GM18508 (cell line): ENCODE results near the gene PKLR.

Source experiments
- ATAC-seq: cut with Tn5 transposase; IDR thresholded peaks from one replicate; pipeline ENCODE4 v1.9.1; 2021; ENCODE audit warnings: moderate number of reproducible peaks; ENCODE audit not compliant: insufficient read depth, unreplicated experiment

PKLR gene

DNA sequence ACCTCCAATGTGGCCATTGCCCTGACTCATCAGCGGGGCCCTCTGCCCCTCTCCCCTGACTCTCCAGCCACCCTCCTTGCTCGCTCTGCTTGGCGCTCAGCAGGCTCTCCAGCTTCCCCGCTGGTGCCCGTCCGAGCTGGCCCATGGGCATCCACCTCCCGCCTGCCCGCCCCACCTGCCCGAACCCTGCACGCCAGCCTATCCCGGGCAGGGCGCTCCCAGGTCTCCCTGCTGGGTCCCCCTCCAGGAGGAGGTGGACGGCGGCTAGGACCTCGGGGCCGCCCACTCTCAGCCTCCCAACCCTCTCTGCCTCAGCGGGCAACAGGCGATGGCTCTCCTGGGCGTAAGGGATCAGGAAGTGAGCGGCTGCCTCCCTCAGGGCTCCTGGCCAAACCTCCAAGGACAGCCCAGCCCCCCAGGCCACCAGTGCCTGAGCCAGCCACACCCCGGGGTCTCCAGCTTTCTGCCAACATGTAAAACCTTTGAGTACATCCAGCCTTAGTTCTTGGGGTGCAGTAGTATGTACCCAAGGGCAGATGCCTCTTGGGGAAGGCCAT is 13.2 kb downstream of the PKLR start:
- ATAC-seq, result no peak

DNA sequence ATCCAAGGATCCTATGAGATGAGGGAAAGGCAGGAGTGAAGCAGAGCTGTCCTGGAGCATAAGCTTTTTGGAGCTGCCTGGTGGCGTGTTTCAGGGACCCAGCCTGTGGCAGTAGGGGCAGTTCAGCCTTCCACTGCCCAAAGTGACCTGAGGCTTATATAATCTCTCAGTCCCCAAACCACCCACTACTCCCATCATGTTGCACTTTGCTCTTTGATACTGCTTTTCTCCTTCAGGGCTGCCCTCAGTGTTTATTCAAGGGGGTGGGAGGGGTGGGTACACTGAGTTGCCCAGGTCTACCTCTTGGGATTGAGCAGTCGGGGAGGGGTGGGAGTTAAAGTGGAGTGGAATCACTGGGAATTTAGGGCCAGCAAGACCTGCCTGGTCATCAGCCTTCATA is 14.7 kb downstream of the PKLR start:
- no peak for ATAC-seq

DNA sequence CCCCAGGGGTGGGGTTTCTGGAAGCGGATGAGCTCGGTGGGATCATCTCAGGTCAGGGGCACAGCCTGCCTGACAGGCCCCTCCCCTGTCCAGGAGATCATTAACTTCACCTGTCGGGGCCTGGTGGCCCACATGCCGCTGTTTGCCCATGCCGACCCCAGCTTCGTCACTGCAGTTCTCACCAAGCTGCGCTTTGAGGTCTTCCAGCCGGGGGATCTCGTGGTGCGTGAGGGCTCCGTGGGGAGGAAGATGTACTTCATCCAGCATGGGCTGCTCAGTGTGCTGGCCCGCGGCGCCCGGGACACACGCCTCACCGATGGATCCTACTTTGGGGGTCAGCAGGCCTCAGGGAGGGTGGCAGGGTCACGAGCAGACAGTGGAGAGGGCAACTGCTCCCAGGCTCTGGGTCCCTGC is 15.6 kb downstream of the PKLR start:
- no peak for ATAC-seq

DNA sequence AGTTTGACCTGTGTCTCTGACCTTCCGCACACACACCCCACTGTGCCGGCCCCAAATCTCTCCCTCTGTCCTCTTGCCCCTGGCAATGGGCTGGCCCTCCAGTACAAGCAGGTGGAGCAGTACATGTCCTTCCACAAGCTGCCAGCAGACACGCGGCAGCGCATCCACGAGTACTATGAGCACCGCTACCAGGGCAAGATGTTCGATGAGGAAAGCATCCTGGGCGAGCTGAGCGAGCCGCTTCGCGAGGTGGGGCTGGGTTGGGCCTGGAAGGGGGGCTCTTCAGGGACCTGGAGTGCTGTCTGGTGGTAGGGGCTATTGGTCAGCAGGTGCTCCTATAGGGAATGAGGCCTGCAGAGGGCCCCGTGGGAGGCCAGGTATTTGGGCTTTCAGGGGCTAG is 16.2 kb downstream of the PKLR start:
- no peak for ATAC-seq

DNA sequence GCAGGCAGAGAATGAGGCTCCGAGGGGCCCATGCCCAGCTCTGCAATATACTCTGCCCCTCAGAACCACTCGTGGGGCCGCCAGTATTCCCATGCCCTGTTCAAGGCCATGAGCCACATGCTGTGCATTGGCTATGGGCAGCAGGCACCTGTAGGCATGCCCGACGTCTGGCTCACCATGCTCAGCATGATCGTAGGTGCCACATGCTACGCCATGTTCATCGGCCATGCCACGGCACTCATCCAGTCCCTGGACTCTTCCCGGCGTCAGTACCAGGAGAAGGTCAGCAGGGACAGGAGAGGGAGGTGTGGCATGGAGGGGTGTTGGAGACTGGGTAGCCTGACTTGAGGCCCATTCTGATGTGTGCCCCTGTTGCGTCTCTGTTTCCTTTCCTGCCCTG is 16.8 kb downstream of the PKLR start:
- no peak for ATAC-seq

DNA sequence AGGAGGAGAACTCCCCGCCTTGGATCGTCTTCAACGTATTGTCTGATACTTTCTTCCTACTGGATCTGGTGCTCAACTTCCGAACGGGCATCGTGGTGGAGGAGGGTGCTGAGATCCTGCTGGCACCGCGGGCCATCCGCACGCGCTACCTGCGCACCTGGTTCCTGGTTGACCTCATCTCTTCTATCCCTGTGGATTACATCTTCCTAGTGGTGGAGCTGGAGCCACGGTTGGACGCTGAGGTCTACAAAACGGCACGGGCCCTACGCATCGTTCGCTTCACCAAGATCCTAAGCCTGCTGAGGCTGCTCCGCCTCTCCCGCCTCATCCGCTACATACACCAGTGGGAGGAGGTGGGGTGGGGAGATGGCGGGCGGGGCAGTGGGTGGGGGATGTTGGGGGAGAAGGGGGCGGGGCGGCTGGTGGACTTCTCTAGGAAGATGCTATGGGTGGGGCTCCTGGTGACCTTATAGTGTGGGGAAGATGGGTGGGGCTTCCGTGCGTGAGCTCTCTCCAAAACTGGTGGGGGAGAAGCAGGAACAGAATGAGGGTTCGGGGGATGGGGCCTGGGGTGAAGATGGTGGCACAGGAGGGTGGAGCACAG is 18.6 kb downstream of the PKLR start:
- ATAC-seq, result no peak

DNA sequence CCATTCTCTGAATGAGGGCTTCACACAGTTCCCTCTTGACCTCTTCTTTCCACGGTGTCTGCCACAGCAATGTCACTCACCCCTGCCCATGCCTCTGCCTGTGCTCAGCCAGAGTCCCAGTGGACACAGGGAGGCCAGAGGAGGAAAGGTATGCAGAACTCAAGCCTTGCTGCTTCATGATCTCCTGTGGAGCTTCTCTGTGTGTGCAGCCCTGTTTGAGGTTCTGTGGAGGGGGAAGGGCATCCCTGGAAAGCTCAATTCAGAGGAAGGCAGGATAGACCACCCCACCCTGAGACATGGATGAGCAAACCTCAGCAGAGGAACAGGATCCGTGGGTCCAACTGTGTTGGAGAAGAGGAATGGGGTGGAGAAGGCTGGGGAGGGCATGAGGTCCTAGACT is 22.0 kb downstream of the PKLR start:
- ATAC-seq, result no peak

DNA sequence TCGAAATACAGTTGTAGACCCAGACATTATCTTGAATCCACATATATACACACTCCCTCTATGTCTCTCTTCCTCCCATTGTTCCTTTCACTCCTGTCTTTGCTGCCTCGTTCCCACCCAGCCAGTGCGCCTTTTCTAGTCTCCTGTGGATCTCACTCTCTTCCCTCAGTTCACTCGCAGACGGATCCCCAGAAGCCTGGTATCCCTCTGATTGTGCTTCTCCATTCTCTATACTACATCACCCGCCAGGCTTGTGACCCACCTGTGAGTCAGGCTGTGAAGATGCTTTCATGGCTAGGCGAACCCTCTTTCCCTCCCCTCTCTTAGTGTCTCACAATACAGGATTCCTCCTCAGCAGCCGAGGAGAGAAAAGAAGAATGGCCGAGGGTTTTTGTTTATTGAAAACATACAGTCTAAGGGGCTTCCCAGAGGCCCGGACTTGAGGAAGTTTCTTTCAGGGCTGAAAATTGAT is 22.5 kb downstream of the PKLR start:
- no peak for ATAC-seq

DNA sequence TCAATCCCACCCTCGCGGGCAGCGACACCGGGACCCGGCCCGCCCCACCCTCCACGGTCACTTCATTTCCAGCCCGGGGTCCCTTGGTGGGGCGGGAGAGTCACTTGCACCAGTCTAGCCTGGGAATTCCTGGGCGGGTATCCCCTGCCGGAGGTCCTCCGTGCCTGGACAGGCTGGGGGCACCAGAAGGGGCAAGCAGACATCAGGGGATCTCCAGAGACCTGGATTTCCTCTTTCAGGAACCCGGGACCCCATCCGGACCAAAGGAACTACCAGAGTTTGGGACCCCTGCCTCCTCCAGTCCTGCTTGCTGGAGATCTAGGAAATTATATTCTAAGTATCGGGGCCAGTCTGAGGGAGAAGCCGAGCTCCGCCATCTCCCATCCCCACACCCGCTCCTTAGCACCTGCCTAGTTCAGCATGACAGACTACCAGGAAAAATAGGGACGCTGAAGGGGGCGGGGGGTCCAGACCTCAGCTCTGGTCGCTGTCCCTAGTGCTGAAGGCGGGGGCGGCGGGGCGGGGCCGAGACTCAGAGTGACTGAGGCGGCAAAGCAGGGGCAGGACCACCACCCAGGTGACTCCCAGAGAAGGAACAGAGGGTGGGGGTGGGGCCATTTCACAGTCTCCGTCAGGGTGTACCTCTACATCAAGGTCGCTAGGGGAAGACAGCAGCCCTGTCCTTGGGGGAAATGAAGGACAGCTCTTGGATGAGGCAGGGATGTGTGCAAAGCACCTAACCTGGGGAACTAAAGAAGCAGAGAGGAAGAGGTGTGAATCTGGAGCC is 23.1 kb downstream of the PKLR start:
- no peak for ATAC-seq

DNA sequence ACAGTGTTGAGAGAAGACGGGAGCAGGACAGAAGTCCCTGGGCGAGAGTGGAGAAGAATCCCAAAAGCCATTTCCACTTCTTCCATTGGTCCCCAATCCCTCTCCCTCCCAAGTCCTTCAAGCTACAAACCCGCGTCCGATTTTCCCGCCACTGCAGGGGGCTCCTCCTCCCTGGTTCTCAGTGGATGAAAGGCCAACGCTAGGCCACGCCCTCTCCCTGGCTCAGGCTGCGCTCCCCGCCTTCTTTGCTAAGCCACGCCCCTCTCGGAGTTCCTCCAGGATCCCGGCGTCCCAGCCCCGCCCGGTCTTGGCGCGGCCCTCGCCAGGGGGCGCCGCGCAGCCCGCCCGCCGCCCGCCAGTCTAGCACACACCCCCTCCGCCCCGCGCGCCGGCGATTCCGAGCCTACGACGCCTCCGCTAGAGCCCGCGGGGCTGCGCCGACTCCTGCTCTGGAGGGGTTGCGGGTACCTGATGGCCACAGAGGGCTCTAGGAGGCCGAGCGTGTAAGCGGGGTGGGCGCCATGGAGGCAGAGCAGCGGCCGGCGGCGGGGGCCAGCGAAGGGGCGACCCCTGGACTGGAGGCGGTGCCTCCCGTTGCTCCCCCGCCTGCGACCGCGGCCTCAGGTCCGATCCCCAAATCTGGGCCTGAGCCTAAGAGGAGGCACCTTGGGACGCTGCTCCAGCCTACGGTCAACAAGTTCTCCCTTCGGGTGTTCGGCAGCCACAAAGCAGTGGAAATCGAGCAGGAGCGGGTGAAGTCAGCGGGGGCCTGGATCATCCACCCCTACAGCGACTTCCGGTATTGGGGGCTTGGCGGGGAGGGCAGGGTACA is 24.0 kb downstream of the PKLR start, which contains the start of gene HCN3:
Gene HCN3 (plus strand): TSS at position 394 of the 832 bp plus-strand sequence. CDS start 128 bp downstream, at position 522.
- ATAC-seq, result peak; percentile 52

DNA sequence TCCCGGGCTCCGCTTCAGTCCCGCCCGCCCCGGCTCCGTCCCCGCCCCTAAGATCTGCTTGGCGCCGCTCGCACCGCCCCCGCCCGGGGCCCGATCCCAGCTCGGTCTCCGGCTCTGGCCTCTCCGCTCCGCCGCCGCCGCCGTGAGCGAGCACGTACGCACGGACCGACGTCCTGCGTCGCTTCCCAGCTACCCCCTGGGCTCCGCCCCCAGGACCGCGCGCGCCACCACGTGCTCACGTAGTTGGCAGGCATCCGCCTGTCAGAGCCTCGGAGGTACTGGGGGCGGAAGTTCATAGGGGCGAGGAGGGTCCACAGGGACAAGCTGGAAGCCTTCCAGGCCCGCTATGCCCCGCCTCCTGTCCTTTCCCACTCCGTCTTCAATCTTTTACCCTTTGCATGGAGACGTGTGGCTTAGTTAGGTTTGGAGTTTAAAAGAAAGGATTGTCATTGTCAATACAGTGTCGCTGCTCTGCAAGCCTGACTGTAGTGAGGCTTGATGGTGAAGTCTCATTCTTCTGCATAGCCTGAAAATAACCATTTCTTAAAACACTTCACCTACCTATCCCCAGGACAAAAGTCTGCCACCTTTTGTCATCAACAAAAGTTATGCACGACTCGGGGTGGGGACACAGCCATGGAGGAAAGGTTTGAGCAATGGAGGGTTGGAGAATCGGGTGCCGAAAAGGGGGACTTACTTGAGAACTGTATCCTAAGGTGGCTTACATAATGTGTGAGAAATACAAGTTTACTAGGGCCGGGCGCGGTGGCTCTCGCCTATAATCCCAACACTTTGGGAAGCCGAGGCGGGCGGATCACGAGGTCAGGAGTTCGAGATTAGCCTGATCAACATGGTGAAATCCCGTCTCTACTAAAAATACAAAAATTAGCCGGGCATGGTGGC is 27.6 kb downstream of the PKLR start, which contains the start of gene CLK2:
Gene CLK2 (minus strand): TSS at position 162 of the 903 bp plus-strand sequence. CDS start 2,527 bp downstream, outside the sequence.
- ATAC-seq, result no peak

DNA sequence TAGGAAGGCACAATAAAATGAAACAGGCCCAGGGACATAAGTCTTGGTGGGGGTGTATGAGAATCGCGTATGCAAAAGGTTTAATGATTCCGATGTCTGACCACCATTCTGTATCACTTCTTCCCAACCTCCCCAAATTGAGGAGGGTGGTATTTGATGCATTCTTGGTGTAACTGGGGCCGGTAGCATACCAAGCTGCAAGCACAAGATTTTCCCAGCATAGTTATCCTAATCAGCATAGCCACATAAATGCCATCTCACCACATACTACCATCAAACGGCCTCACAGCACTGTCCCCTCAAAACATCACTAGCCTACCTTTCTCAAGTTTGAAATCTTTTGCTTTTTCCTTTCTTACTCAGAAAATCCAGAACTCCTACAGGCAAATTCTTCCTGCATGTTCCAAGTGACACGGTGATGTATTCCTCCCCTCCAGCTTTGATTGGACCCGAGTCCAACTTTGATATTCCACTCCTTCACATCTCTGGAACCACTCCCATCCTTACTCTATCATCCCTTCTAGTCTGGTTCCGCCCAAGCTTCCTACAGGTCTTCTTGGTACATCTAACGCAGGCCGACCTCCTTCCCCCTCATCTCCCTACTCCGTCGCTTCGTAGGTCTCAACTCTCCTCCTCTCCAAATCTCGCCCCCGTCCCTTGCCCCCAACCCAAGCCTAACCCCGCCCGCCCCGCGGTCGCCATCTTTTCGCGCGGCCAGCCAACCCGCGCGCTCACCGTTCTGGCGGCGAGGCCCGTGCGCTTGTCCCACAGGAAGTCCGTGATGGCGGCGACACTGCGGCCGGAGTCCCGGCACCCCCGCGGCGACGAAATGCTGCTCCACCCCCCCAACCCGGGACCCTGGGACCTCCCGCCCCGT is 28.5 kb downstream of the PKLR start:
- no peak for ATAC-seq

DNA sequence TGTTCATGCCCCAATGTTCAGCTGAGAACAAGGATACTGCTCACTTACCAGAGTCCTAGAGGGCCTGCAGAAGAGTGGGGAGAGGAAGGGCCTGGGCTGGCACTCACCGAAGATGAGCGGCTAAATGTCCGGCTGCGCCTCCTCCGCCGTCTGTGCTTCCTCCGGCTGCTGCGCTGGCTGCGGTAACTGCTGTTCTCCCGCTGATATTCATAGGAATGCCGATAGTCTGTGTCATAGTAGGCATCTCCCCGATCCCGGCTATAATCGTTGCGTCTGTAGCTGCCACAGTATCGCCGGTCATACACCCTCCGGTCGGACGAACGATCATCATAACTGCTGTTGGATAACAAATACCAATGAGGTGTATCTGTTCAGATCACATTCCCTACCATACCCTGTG is 31.9 kb downstream of the PKLR start:
- no peak for ATAC-seq

DNA sequence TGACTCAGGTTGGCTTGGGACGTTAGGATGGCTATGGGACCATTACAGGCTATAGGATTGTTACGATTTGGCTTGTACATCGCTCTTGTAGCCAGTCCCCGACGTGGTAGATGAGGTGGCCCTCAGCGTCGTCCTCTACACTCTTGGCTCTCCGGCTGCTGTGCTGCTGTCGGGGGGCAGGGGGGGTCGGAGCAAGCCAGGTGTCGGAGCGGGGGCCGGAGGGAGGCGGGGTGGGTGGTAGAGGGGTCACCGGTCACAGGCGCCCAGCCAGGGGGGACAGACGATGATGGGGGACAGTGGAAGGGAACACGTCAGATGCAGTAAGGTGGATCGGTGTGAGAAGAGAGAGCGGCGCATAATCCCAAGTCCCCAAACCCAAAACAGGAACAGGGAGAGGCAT is 32.6 kb downstream of the PKLR start:
- no peak for ATAC-seq

DNA sequence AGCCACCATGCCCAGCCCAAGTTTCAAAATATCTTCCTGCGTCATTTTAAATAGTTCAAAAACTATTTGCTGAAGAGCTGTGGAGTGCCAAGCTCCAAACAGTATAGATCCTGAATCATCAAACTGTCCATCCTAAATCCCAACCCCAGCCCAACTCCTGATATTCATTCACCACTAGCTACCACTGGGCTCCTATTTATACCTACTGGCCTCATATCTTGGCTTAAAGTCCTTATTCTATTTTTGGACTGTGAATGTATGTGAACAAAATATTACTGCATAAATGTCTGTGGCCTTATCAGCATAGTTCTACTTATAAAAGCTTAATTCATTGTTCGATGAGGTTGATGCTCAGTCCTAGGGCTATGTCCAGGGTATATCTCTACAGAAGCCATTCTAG is 33.9 kb downstream of the PKLR start:
- ATAC-seq, result no peak

DNA sequence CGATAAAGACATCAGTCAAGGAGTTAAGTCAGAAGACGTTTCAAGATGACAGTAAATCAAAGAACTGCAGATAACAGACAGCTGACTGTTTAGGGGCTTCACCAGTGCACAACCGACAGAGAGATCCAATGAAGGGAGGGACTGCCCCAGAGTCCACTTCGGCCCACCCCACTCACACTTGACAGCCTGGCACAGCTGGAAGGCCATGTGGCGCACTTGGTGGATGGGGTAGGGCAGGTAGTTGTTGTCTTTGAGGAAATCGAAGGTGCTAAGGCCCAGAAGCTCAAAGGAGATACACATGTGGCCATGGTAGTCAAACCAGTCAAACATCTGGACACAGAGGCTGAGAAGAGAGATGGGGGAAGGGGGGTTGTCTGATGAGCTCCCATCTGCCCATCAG is 34.7 kb downstream of the PKLR start:
- ATAC-seq, result no peak

DNA sequence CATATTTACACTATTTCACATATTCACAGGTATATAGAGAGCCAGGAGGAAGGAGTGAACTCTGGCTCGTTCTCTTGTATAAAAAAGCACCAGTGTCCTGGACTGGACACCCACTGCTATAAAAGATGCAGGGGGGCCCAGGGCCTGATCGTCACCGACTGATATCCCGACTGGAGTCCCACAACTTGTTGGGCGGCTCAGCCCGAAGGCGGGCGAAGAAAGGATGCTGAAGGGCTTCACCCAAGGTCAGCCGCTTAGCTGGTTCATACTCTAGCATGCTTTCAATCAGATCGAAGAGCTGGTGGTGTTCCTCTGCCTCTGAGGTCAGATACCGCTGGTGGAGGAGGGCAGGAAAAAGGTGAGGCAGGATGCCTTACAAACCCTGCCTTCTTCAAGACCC is 38.2 kb downstream of the PKLR start:
- no peak for ATAC-seq

DNA sequence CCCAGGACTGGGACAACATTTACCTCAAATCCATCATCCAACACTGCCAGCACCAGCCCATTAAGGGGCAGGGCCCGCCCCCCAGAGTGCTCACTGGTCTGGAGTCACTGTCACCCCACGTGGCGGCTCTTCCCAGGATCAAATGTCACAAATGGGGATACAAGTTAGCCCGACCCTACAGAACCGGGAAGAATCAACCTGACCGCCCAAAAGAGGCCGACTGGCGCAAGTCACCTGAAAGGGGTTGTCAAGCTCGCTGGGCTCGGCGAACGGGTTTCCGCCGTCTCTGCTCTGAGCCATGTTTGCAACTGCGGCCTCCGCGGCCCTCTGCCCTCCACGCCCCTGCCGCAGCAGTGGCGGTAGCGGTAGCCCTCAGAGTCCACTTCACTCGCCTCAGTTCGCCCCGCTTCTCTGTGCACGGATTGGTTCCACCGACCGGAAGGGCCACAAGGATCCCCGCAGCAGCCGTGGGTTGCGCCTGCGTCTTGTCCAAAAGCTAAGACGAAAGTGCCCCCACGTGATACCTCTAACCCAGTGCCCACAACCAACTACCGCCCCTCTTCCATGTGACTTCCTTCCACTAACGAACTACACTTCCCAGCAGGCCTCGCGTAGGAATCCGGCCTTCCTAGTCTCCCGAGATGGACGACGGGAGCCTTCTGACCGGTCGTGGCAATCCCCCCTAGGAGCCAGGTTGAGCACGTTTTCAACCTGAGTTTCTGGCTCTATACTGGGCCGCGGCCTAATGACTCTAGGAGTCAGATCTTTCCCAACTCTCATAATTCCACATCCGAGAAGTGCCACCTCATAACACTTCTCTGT is 39.2 kb downstream of the PKLR start, which contains the start of gene SCAMP3:
Gene SCAMP3 (minus strand): TSS at position 509 of the 822 bp plus-strand sequence. CDS start 209 bp downstream, at position 300.
- peak; percentile 66 for ATAC-seq
